ENCODE results near the gene MRPS16. TPM values are rescaled to one million over a fixed set of nuclear protein-coding genes. Genes with fewer than 3 reads are reported as not detected.

MRPS16 gene
- total RNA-seq, 1 experiment from 2014 or later: 164 TPM

DNA sequence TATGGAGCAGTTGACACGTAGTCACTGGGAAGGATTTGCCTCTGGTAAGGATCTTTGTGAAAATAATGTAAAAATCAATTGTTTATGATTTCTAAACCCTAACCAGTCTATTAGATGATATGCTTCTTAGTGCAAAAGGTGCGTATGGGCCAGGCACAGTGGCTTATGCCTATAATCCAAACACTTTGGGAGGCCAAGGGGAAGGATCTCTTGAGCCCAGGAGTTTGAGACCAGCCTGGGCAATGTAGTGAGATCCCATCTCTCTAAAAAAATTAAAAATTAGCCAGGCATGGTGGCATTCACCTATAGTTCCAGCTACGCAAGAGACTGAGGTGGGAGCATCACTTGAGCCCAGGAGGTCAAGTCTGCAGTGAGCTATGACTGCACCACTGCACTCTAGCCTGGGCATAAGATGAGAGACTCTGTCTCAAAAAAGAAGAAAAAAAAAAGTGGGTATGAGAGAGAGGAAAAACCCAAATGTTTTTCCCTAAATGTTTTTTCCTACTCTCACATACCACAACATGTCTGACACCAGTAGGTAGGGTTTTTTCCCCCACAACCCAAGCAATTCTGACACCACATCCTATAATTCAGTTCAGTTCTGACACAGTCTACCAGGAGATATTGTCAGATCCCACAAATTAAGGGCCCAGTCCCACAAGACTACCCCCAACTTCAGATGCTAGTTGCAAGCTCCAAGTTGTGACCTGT lies 41.9 kb downstream of the MRPS16 start:
- no peaks in the 10 kb centered on the region for H3K4me1 ChIP-seq (ENCODE audit: insufficient read depth, low read length, poor library complexity, severe bottlenecking)
- POLR2A ChIA-PET (ENCODE audit: low non-redundant PET): interaction anchor here (0.6 kb wide), 1 partner anchor 14 kb away, joined by 9 read pairs; no protein-coding TSS in a partner anchor
- CTCF ChIA-PET: no interaction called here
- no peak overlapping the region for H3K27ac ChIP-seq (ENCODE audit: low read depth, low read length, poor library complexity, severe bottlenecking)
- H3K36me3 ChIP-seq (ENCODE audit: insufficient read depth, low read length, poor library complexity, severe bottlenecking): no peaks in the 10 kb centered on the region
- no peaks in the 10 kb centered on the region for H3K27me3 ChIP-seq (replicated peaks; ENCODE audit: insufficient read depth, low read depth, low read length, poor library complexity)
- DNase-seq (ENCODE audit: low spot score): no peak
- TF ChIP-seq EZH2 (IDR thresholded peaks at IDR 0.05; ENCODE audit: borderline replicate concordance, low read depth, low read length, poor library complexity, severe bottlenecking): no peak
- TF ChIP-seq, protein P1, sequence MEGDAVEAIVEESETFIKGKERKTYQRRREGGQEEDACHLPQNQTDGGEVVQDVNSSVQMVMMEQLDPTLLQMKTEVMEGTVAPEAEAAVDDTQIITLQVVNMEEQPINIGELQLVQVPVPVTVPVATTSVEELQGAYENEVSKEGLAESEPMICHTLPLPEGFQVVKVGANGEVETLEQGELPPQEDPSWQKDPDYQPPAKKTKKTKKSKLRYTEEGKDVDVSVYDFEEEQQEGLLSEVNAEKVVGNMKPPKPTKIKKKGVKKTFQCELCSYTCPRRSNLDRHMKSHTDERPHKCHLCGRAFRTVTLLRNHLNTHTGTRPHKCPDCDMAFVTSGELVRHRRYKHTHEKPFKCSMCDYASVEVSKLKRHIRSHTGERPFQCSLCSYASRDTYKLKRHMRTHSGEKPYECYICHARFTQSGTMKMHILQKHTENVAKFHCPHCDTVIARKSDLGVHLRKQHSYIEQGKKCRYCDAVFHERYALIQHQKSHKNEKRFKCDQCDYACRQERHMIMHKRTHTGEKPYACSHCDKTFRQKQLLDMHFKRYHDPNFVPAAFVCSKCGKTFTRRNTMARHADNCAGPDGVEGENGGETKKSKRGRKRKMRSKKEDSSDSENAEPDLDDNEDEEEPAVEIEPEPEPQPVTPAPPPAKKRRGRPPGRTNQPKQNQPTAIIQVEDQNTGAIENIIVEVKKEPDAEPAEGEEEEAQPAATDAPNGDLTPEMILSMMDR (conservative IDR thresholded peaks at IDR 0.05; ENCODE audit: low read depth, low read length): no peak
- H3K4me3 ChIP-seq (ENCODE audit: low read depth, low read length, poor library complexity, severe bottlenecking): no peak overlapping the region
- no peaks in the 10 kb centered on the region for H3K9me3 ChIP-seq (ENCODE audit: low read depth, low read length, poor library complexity, severe bottlenecking)
- intact Hi-C loops (cut with micrococcal nuclease; ENCODE audit: unreplicated experiment): no loop called here
- no TSS peak for BruUV-seq (replicated peaks)

DNA sequence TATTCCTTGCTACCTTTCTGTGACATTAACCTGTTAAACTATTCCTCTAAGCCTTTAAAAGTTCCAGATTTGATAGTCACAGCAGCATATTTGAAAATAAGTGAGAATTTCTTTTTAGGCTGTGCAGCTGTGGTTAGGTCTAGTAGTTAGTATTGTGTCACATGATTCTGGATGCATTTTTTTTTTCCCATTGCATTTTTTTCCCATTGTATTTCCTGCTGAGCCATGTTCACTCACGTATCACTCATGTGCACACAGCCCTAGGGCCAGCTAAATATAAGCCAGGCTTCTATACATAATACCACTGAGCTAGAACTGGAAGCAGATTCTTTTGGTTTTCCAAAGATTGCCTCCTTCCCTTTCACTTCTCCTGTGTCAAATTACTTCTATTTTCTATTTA lies 42.7 kb downstream of the MRPS16 start:
- ChIA-PET CTCF (no interaction called here), POLR2A (ENCODE audit: low non-redundant PET) (no interaction called here)
- no peaks in the 10 kb centered on the region for H3K9me3 ChIP-seq (ENCODE audit: low read depth, low read length, poor library complexity, severe bottlenecking)
- intact Hi-C loops (cut with micrococcal nuclease; ENCODE audit: unreplicated experiment): no loop called here
- TF ChIP-seq, protein P1 (conservative IDR thresholded peaks at IDR 0.05; ENCODE audit: low read depth, low read length): no peak
- TF ChIP-seq EZH2 (IDR thresholded peaks at IDR 0.05; ENCODE audit: borderline replicate concordance, low read depth, low read length, poor library complexity, severe bottlenecking): no peak
- no peak for DNase-seq (ENCODE audit: low spot score)
- H3K27me3 ChIP-seq (replicated peaks; ENCODE audit: insufficient read depth, low read depth, low read length, poor library complexity): no peaks in the 10 kb centered on the region
- H3K4me1 ChIP-seq (ENCODE audit: insufficient read depth, low read length, poor library complexity, severe bottlenecking): no peaks in the 10 kb centered on the region
- no peak overlapping the region for H3K4me3 ChIP-seq (ENCODE audit: low read depth, low read length, poor library complexity, severe bottlenecking)
- H3K36me3 ChIP-seq (ENCODE audit: insufficient read depth, low read length, poor library complexity, severe bottlenecking): no peaks in the 10 kb centered on the region
- no TSS peak for BruUV-seq (replicated peaks)
- no peak overlapping the region for H3K27ac ChIP-seq (ENCODE audit: low read depth, low read length, poor library complexity, severe bottlenecking)

GRCh38 chr10:73207883-73208282 lies 44.6 kb downstream of the MRPS16 start:
- ChIA-PET CTCF (interaction anchor here (0.5 kb wide), 1 partner anchor 845 kb away, joined by 4 read pairs; no protein-coding TSS in a partner anchor), POLR2A (ENCODE audit: low non-redundant PET) (no interaction called here)
- no peak for DNase-seq (ENCODE audit: low spot score)
- no peak overlapping the region for H3K4me3 ChIP-seq (ENCODE audit: low read depth, low read length, poor library complexity, severe bottlenecking)
- no peak for TF ChIP-seq EZH2 (IDR thresholded peaks at IDR 0.05; ENCODE audit: borderline replicate concordance, low read depth, low read length, poor library complexity, severe bottlenecking)
- TF ChIP-seq, protein P1 (conservative IDR thresholded peaks at IDR 0.05; ENCODE audit: low read depth, low read length): no peak
- no peaks in the 10 kb centered on the region for H3K9me3 ChIP-seq (ENCODE audit: low read depth, low read length, poor library complexity, severe bottlenecking)
- no TSS peak for BruUV-seq (replicated peaks)
- H3K27ac ChIP-seq (ENCODE audit: low read depth, low read length, poor library complexity, severe bottlenecking): no peak overlapping the region
- no peaks in the 10 kb centered on the region for H3K4me1 ChIP-seq (ENCODE audit: insufficient read depth, low read length, poor library complexity, severe bottlenecking)
- H3K36me3 ChIP-seq (ENCODE audit: insufficient read depth, low read length, poor library complexity, severe bottlenecking): no peaks in the 10 kb centered on the region
- H3K27me3 ChIP-seq (replicated peaks; ENCODE audit: insufficient read depth, low read depth, low read length, poor library complexity): no peaks in the 10 kb centered on the region
- intact Hi-C loops (cut with micrococcal nuclease; ENCODE audit: unreplicated experiment): no loop called here

Measured in A673 (cell line).